GM23248 (cell line): ENCODE results near the gene CARMIL1.

Experiments
- EZH2 ChIP-seq: fragments of 200-600 bp; sonication (generic); IDR thresholded peaks from 2 replicates; pipeline ENCODE4 v1.6.1; 2018; ENCODE audit warnings: antibody characterized with exemption, mild to moderate bottlenecking; ENCODE audit not compliant: insufficient read depth, poor library complexity, severe bottlenecking
- EZH2phosphoT487 ChIP-seq: fragments of 200-600 bp; sonication (generic); IDR thresholded peaks from 2 replicates; pipeline ENCODE4 v1.6.1; 2018; ENCODE audit warnings: antibody characterized with exemption, moderate library complexity, mild to moderate bottlenecking, low read depth; ENCODE audit not compliant: insufficient read depth

DNA sequence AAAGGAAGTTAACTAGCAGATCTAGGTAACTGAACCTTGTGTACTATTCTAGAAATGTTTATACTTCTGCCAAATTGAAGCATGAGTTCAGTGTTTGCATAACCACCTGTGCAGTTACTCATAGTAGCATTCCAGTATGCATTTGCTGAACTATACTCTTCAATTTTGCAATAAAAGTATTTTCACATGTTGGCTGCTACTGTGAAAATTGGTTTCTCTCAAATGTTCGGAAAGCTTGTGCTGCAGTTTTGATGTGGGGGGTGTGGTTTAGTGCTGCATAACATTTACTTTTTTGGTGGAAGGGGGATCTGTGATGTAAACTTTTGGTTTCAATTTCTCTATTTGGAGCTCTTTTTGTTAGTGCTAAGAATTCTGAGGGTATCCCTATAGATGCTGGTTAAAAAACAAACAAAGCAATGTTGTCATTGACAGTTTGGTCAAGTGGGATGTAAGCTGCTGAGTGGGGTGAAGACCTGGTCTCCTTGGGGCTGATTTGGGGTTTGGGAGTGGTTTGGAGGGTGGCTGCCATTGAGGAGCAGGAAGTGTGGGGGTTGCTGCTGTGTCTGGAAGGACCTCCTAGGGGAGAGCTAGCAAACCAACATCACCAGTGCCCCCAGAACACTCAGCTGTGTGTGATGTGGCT, 87.8 kb downstream of the CARMIL1 start:
- TF ChIP-seq EZH2 = no peak
- no peak for TF ChIP-seq EZH2phosphoT487
